ENCODE measurements around the gene SCYGR6.
"Not testable (repeated sequence)": the region's sequence is repeated elsewhere in the genome, so short reads cannot be mapped to it uniquely, and the experiment has no call there.

SCYGR6 gene

GRCh38 chr2:227724394-227725039 is at the start of gene SCYGR6:
Gene SCYGR6, minus strand, starts transcription at chr2:227724757. Its CDS starts 0 bp downstream, at chr2:227724757.
- FAIRE-seq, result no peak

DNA sequence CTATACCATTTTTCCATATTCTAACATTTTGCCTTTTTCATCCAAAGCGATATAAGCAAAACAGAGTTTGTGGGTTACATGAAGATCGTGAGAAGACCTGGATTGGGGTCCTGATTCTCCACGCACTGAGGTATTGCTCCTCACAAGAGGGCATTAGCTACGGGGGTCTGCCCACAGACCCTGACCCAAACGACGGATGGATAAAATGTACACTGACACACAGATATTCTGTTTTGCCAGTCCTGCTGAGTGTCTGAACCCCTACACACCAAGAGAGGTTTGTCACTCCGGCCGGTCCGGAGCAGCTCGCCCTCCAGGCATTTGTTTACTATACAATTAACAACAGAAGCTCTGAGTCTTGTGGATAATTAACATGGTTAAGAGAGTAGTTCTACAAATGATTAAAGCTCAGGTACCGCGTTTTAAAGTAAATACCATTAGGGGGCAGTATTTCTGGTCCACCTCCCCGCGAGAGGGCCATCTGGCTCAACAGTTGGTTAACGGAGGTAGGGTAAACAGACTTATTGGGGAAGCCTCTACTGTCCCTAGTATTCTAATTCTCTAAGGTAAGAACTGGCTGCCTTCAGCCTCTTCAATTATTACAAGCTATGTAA is 49.6 kb upstream of the SCYGR6 start:
- no peak for FAIRE-seq

DNA sequence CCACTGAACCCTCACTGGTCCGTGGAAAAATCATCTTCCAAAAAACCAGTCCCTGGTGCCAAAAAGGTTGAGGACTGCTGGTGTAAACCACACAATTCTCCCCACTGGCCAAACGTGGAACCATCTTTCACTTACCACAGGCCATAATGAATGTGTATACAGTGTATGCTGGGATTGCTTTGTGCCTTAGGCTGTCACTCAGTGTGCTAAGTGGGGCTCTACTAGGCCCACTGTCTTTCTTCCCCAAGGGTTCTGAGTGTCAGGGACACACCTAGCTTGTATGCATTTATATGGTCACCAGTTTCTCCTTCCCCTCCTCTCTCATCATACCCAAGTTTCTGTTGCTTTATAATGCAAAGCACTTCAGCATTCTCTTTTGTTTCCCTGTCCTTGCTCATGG is 48.4 kb upstream of the SCYGR6 start:
- no peak for FAIRE-seq

GRCh38 chr2:227772197-227772661 is 47.7 kb upstream of the SCYGR6 start:
- FAIRE-seq, result no peak

DNA sequence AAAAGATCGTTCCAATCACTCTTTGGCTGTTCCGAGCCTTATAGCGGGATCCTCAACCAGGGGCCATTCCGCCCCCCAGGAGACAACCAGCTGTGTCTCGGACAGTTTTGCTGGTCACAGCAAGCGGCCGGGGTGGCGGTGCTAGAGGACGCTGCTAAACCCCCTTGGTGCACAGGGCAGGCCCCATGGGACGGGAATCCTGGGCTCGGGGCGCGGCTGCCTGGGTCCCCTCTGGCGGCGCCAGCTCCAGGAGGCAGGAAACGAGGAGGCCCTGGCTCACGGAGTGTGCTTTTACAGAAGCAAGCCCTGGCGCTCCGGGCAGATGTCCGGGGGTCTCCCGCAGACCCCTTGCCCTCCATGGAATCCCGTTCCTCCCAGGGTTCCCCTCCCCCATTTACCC is 43.3 kb upstream of the SCYGR6 start:
- FAIRE-seq, result no peak

GRCh38 chr2:227766373-227766883 is 41.9 kb upstream of the SCYGR6 start:
- FAIRE-seq, result no peak

DNA sequence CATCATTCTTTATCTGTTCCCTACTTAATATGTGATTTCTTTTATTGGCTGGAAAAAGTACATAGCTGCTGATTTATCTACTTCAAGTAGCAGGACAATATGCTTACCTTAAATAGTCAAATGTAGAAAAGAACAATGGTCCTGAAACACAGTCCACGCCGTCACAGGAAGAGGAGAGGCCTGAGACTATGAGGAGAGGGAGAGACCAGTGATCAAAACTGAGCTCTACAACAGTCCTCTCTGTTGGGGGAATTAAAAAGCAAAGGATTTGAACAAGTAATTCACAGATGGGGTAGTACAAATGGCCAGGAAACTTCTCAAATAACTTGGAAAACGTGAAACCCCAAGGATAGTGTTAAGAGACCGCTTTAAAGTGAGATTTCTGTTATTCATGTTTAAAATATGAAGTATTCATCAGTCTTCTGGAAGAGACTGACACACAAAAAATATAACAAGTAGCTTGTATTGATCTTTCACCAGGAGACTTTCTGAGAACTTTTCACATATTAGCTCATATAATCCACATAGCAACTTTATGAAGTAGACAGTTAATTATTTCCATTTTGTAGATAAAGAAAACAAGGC is 41.3 kb upstream of the SCYGR6 start:
- no peak for FAIRE-seq

- FAIRE-seq, result peak; percentile 97
Measured at GRCh38 chr2:227761740-227762476, 37.4 kb upstream of the SCYGR6 start.

- no peak for FAIRE-seq
Measured at GRCh38 chr2:227759411-227760118, 35.0 kb upstream of the SCYGR6 start.

GRCh38 chr2:227756261-227756660 is 31.7 kb upstream of the SCYGR6 start:
- not testable (repeated sequence) for FAIRE-seq

- no peak for FAIRE-seq
Measured at GRCh38 chr2:227748079-227748478, 23.5 kb upstream of the SCYGR6 start.

DNA sequence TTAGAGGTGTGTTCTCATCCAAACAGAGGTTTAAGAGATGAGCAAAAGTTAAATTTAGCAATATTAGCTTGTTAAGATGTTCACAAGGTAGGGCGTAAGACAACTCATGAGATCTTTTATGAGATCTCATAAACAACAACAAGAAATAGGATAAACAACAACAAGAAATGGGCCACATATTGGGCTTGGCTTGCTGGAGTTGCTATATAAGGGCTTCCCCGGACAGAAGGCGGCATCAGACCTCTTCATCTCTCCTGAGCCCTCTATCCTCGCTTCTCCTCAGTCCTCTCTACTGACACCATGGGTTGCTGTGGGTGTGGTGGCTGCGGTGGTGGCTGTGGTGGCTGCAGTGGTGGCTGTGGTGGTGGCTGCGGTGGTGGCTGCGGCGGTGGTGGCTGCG is 21.0 kb upstream of the SCYGR6 start, which contains the start of gene SCYGR8:
SCYGR8 (plus strand) TSS at position 301 of the 400 bp plus-strand sequence; CDS start at position 301, 0 bp downstream.
- no peak for FAIRE-seq

DNA sequence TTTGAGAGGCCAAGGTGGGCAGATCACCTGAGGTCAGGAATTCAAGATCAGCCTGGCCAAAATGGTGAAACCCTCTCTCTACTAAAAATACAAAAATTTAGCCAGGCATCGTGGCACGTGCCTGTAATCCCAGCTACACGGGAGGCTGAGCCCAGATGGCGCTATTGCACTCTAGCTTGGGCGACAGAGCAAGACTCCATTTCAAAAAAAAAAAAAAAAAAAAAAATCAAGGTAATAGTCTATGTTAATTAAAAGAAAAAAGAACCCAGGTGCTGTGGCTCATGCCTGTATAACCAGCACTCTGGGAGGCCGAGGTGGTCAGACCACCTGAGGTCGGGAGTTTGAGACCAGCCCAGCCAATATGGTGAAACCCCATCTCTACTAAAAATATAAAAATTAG is 16.1 kb upstream of the SCYGR6 start:
- not testable (repeated sequence) for FAIRE-seq

GRCh38 chr2:227739351-227739750 is 14.8 kb upstream of the SCYGR6 start:
- FAIRE-seq, result no peak

DNA sequence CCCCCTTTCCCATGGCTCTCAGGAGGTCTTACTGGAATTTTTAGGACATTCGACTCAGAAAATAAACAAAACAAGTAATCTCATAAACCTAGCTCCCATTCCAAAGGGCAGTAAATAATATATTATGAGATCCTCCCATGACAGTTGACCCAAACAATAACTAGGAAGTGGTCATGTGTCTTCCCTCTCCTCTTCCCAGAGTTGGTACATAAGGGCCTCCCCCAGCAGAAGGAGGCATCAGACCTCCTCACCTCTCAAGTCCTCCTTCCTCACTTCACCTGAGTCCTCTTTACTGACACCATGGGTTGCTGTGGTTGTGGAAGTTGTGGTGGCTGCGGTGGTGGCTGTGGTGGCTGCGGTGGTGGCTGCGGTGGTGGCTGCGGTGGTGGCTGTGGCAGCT is 3.5 kb upstream of the SCYGR6 start, which contains the start of gene SCYGR7:
SCYGR7 (plus strand) TSS at position 301 of the 400 bp plus-strand sequence; CDS start at position 301, 0 bp downstream.
- FAIRE-seq, result no peak

GRCh38 chr2:227722821-227723220 is 1.7 kb downstream of the SCYGR6 start:
- FAIRE-seq, result not testable (repeated sequence)

DNA sequence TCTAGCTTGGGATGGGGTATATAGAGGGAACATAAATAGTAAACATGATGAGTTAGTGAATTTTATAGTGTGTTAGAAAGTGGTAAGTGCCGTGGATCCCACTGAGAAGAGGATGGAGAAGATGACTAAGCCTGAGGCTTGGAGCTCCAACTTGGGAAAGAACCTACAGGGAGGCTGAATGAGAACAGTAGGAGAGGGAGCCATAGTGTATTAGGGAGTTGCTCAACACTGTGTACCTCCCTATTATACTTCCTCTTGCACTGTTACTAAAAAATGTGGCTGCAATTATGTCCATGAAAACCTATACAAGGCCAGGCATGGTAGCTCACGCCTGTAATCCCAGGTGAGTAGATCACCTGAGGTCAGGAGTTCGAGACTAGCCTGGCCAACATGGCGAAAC is 3.9 kb downstream of the SCYGR6 start:
- no peak for FAIRE-seq

DNA sequence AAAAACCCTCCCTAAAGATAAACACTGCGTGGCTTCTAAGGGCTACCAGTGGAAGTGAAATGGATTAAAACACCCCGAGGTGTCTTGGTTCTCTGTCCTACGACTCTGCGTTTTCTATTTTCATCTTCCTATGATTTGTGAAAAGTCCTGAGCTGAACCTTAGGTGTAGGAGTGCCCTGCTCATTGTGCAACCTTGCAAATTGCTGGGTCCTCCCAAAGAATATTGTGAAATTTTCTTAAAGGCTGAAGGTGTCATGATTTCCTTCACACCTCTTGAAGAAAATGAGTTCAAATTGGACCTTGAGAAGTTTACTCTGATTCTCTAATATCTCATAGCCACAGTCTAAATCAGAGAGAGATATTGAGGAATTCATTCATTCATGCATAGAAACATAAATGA is 4.9 kb downstream of the SCYGR6 start:
- FAIRE-seq, result no peak

- no peak for FAIRE-seq
Measured at GRCh38 chr2:227717687-227718567, 6.6 kb downstream of the SCYGR6 start, which contains the start of gene SLC19A3. Gene SLC19A3, minus strand, starts transcription at chr2:227718028. Its CDS starts 15,710 bp downstream, at chr2:227702318.

- FAIRE-seq, result no peak
Measured at GRCh38 chr2:227716501-227716900, 8.1 kb downstream of the SCYGR6 start.

- FAIRE-seq, result no peak
Measured at GRCh38 chr2:227713291-227713690, 11.3 kb downstream of the SCYGR6 start.
